Measurements from ENCODE around the gene SHMT1.
"Not testable (repeated sequence)": the region's sequence is repeated elsewhere in the genome, so short reads cannot be mapped to it uniquely, and the experiment has no call there.

The SHMT1 gene

DNA sequence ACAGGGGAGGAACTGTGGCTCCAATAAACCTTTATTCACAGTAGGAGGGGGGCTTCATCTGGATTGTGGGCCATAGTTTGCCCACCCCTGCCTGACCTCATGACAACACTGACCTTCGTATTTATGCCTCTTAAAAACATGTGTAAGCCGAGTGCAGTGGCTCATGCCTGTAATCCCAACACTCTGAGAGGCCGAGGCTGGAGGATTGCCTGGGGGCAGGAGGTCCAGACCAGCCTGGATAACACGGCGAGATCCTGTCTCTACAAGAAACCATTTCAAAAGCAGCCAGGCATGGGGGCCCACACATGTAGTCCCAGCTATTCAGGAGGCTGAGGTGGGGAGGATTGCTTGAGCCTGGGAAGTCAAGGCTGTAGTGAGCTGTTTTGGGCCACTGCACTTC is 24.2 kb upstream of the SHMT1 start:
- H3K27ac ChIP-seq (ENCODE audit: low read length); H3K4me1 ChIP-seq (ENCODE audit: insufficient read depth, low read length); H3K27me3 ChIP-seq (ENCODE audit: insufficient read depth, low read length); H3K36me3 ChIP-seq (ENCODE audit: insufficient read depth, low read depth, low read length); H3K4me3 ChIP-seq (ENCODE audit: low read length); H3K9me3 ChIP-seq (ENCODE audit: insufficient read depth, low read depth, low read length); H3K9ac ChIP-seq (ENCODE audit: low read depth, low read length): not testable (repeated sequence)

DNA sequence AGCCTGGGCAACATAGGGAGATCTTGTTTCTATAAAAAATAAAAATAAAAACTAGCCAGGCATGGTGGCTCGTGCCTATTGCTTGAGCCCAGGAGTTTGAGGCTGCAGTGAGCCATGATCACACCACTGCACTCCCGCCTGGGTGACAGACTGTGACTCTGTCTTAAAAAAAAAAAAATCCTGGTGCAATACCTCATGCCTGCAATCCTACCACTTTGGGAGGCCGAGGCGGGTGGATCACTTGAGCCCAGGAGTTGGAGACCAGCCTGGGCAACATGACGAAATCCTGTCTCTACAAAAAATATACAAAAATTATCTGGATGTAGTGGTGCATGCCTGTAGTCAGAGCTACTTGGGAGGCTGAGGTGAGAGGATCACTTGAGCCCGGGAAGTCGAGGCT is 20.9 kb upstream of the SHMT1 start:
- H3K36me3 ChIP-seq (ENCODE audit: insufficient read depth, low read depth, low read length); H3K4me3 ChIP-seq (ENCODE audit: low read length); H3K27ac ChIP-seq (ENCODE audit: low read length); H3K9ac ChIP-seq (ENCODE audit: low read depth, low read length); H3K27me3 ChIP-seq (ENCODE audit: insufficient read depth, low read length); H3K4me1 ChIP-seq (ENCODE audit: insufficient read depth, low read length); H3K9me3 ChIP-seq (ENCODE audit: insufficient read depth, low read depth, low read length): not testable (repeated sequence)

DNA sequence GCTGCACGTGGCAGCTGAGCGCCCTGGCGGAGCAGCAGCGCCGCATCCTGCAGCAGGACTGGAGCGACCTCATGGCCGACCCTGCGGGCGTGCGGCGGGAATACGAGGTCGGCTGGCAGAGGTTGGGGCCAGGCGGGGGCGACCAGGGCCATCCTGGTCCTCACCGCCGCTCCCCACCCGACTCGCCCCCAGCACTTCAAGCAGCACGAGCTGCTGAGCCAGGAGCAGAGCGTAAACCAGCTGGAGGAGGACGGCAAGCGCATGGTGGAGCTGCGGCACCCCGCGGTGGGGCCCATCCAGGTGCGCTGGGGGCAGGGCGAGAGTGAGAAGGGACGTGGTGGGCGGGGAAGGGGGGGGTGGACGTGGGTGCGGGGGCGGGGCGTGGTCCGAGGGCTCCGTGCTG is 19.7 kb upstream of the SHMT1 start:
- H3K4me1 ChIP-seq (ENCODE audit: insufficient read depth, low read length); H3K27ac ChIP-seq (ENCODE audit: low read length); H3K9me3 ChIP-seq (ENCODE audit: insufficient read depth, low read depth, low read length); H3K27me3 ChIP-seq (ENCODE audit: insufficient read depth, low read length); H3K9ac ChIP-seq (ENCODE audit: low read depth, low read length); H3K4me3 ChIP-seq (ENCODE audit: low read length); H3K36me3 ChIP-seq (ENCODE audit: insufficient read depth, low read depth, low read length): not testable (repeated sequence)

DNA sequence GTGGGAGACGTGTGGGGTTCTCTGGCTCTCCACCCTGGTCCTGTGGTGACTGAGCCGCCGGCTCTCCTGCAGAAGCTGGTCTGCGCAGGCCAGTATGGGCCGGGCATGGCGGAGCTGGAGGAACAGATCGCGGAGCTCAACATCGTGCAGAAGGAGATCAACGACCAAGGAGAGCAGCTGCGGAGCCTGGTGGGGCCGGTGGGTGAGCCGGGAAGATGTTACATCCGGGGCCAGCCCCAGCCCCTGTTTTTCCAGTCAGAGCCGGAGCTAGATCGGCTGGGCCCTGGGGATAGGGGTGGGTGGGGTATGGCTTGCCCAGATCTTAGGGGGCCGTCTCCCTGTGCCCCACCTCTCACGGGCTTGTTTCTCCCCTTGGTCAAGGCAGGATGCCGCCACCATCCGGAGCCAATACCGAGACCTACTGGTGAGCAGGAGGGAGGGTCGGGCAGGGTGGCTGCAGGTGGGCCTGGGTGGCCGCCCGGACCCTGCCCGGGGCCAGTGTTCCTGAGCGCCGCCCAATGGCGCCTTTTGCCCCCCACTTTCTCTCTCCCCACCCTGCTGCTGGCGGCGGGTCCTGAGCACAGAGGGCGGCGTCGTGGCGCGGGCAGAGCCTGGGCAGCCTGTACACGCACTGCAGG is 19.2 kb upstream of the SHMT1 start:
- Histone ChIP-seq H3K4me1 (ENCODE audit: insufficient read depth, low read length) (no peaks in the 10 kb centered on the region; the same call in 1 of the 2 replicates), H3K27ac (ENCODE audit: low read length) (no peak overlapping the region), H3K36me3 (ENCODE audit: insufficient read depth, low read depth, low read length) (no peaks in the 10 kb centered on the region), H3K4me3 (ENCODE audit: low read length) (no peak overlapping the region), H3K9me3 (ENCODE audit: insufficient read depth, low read depth, low read length) (no peaks in the 10 kb centered on the region), H3K27me3 (ENCODE audit: insufficient read depth, low read length) (no peaks in the 10 kb centered on the region), H3K9ac (ENCODE audit: low read depth, low read length) (no peak overlapping the region)

DNA sequence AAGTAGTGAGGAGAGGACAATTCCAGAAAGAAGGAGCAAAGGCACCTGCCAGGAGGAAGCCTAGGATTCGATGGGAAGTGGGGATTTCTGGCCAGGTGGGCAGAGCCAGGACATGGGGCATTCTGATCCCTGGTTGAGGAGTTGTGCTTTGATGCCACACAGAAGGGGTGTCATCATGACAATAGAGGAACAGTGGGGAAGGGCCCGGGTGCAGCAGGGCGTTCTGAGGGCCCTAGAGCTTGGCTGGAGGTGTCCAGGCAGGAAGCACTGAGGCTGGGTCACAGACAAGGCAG is 18.5 kb upstream of the SHMT1 start:
- no peaks in the 10 kb centered on the region; the same call in 1 of the 2 replicates for H3K4me1 ChIP-seq (ENCODE audit: insufficient read depth, low read length)
- no peak overlapping the region for H3K9ac ChIP-seq (ENCODE audit: low read depth, low read length)
- H3K36me3 ChIP-seq (ENCODE audit: insufficient read depth, low read depth, low read length): no peaks in the 10 kb centered on the region
- no peak overlapping the region for H3K4me3 ChIP-seq (ENCODE audit: low read length)
- no peaks in the 10 kb centered on the region for H3K9me3 ChIP-seq (ENCODE audit: insufficient read depth, low read depth, low read length)
- no peaks in the 10 kb centered on the region for H3K27me3 ChIP-seq (ENCODE audit: insufficient read depth, low read length)
- no peak overlapping the region for H3K27ac ChIP-seq (ENCODE audit: low read length)

DNA sequence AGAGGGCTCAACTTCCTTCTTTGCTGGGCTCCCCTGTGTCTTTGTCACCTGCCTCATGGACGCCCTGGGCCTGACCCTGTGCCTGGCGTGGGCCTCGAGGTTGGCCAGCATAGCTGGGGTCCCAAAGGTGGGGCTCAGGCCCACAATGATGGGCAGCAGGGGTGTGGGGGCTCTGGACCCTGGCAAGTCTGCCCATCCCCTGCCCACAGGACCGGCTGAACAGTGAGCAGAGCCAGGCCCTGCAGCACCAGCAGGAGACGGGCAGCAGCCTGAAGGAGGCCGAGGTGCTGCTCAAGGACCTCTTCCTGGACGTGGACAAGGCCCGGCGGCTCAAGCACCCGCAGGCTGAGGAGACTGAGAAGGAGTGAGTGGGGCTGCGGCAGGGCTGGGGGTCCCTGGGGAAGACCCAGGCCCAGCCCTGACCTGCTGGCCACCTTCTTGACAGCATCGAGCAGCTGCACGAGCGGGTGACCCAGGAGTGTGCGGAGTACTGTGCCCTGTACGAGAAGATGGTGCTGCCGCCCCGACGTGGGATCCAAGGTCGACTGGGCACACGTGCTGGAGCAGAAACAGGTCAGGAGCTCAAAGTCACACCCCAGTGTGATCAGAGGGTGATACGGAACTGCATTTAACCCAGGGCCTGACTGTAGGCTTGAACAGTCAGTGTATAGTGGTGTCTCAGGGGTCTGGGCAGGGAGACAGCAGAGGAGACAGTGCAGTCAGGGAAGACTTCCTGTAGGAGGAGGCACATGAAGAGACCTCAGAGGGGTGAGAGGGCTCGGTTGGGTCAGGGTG is 18.0 kb upstream of the SHMT1 start:
- Histone ChIP-seq H3K4me3 (ENCODE audit: low read length) (no peak overlapping the region), H3K27ac (ENCODE audit: low read length) (no peak overlapping the region), H3K27me3 (ENCODE audit: insufficient read depth, low read length) (no peaks in the 10 kb centered on the region), H3K9ac (ENCODE audit: low read depth, low read length) (no peak overlapping the region), H3K4me1 (ENCODE audit: insufficient read depth, low read length) (no peaks in the 10 kb centered on the region; the same call in 1 of the 2 replicates), H3K9me3 (ENCODE audit: insufficient read depth, low read depth, low read length) (no peaks in the 10 kb centered on the region), H3K36me3 (ENCODE audit: insufficient read depth, low read depth, low read length) (no peaks in the 10 kb centered on the region)

DNA sequence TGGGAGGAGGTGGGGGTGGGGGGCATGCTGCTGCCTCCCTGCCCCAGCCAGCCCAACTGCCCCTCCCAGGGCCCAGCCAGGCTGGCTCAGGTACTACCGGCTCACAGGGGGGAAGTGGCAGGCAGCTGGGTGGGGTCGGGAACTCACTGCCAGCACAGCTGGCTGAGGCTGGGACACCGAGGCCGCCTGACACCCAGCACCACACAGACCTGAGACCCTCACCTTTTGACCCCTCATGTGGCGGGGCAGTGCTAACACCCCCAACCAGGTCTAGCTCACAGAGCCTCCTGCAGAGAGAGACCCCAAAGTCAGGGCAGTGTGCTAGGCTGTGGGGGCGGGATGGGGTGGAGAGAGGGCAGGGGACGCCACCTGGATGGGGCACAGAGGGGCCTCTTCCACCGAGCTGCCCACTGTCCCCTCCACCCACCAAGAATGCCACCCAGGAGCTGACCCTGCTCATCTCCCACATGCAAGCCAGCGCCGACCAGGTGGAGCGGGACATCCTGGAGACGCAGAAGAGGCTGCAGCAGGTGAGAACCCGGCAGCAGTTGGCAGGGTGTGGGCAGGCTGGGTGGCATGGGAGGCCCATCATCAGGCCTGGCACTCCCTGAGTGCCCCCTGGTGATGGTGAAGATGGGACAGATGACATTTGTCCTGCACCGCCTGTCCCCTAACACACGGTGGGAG is 17.3 kb upstream of the SHMT1 start:
- H3K27me3 ChIP-seq (ENCODE audit: insufficient read depth, low read length): no peaks in the 10 kb centered on the region
- no peaks in the 10 kb centered on the region for H3K9me3 ChIP-seq (ENCODE audit: insufficient read depth, low read depth, low read length)
- no peak overlapping the region for H3K27ac ChIP-seq (ENCODE audit: low read length)
- H3K36me3 ChIP-seq (ENCODE audit: insufficient read depth, low read depth, low read length): no peaks in the 10 kb centered on the region
- H3K9ac ChIP-seq (ENCODE audit: low read depth, low read length): no peak overlapping the region
- no peak overlapping the region for H3K4me3 ChIP-seq (ENCODE audit: low read length)
- H3K4me1 ChIP-seq (ENCODE audit: insufficient read depth, low read length): no peaks in the 10 kb centered on the region; the same call in 1 of the 2 replicates

DNA sequence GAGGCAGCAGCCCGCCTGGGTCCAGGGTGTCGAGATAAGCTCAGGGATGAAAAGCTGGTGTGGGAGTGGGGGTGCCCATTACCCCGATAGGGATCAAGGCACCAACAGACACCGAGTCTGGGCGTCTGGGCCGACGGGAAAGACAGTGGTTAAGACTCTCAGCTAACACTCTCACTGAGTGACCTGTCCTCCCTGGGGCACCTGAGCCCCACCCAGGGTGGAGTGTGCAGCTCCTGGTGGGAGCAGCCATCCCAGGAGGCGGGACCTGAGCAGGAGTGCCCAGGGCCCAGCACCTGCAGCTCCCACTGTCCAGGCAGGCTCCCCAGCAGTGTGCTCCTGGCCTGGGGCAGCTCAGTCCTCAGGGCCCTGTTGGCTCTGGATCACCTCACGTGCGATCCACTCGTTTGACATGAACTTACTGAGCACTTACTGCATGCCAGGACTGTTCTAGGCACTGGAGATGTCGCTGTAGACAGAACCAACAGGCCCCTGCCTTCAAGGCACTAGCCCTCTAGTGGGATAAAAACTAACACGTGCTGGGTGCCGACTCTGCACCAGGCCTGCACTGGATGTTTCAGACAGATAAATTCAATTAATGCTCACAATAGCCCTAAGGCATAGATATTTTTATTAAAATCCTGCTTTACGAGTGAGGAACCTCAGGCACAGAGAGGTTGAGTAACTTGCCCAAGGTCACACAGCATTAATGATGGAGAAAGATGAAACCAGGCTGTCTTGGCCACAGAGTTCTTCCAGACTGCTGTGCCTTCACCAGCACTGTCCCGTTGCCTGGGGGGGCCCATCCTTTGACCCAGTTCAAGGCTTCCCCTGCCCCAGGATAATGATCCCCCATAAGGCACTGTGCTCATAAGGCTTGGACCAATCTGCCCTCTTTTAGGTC is 16.1 kb upstream of the SHMT1 start:
- no peak overlapping the region for H3K27ac ChIP-seq (ENCODE audit: low read length)

DNA sequence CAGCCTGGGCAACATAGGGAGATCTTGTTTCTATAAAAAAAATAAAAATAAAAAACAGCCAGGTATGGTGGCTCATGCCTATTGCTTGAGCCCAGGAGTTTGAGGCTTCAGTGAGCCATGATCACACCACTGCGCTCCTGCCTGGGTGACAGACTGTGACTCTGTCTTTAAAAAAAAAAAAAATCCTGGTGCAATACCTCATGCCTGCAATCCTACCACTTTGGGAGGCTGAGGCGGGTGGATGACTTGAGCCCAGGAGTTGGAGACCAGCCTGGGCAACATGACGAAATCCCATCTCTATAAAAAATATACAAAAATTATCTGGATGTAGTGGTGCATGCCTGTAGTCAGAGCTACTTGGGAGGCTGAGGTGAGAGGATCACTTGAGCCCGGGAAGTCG is 15.3 kb upstream of the SHMT1 start:
- H3K9ac ChIP-seq (ENCODE audit: low read depth, low read length); H3K4me1 ChIP-seq (ENCODE audit: insufficient read depth, low read length); H3K27ac ChIP-seq (ENCODE audit: low read length); H3K36me3 ChIP-seq (ENCODE audit: insufficient read depth, low read depth, low read length); H3K9me3 ChIP-seq (ENCODE audit: insufficient read depth, low read depth, low read length); H3K4me3 ChIP-seq (ENCODE audit: low read length); H3K27me3 ChIP-seq (ENCODE audit: insufficient read depth, low read length): not testable (repeated sequence)

More for the DNA sequence above, 16.1 kb upstream of the SHMT1 start:
- Histone ChIP-seq H3K9me3 (ENCODE audit: insufficient read depth, low read depth, low read length) (0 out of 2 replicates have a peak, but pooled peaks cover 4% of the 10 kb centered on the region), H3K9ac (ENCODE audit: low read depth, low read length) (no peak overlapping the region), H3K4me3 (ENCODE audit: low read length) (no peak overlapping the region), H3K27me3 (ENCODE audit: insufficient read depth, low read length) (no peaks in the 10 kb centered on the region), H3K4me1 (ENCODE audit: insufficient read depth, low read length) (no peaks in the 10 kb centered on the region; the same call in 1 of the 2 replicates), H3K36me3 (ENCODE audit: insufficient read depth, low read depth, low read length) (no peaks in the 10 kb centered on the region)

DNA sequence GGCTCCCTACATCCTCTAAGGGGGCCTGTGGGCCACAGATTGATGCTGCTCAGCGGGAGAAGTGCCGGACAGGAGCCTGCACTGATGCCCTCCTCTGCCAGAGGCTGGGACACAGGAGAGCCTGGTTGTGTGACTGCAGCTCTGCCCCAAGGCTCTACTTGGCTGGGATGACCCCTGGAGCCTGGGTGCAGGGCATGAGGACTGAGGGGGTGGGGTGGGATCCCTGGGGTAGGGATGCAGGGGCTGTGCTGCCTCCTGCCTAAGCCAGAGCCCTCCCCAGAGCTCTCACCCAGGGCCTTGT is 14.8 kb upstream of the SHMT1 start:
- no peaks in the 10 kb centered on the region for H3K27me3 ChIP-seq (ENCODE audit: insufficient read depth, low read length)

DNA sequence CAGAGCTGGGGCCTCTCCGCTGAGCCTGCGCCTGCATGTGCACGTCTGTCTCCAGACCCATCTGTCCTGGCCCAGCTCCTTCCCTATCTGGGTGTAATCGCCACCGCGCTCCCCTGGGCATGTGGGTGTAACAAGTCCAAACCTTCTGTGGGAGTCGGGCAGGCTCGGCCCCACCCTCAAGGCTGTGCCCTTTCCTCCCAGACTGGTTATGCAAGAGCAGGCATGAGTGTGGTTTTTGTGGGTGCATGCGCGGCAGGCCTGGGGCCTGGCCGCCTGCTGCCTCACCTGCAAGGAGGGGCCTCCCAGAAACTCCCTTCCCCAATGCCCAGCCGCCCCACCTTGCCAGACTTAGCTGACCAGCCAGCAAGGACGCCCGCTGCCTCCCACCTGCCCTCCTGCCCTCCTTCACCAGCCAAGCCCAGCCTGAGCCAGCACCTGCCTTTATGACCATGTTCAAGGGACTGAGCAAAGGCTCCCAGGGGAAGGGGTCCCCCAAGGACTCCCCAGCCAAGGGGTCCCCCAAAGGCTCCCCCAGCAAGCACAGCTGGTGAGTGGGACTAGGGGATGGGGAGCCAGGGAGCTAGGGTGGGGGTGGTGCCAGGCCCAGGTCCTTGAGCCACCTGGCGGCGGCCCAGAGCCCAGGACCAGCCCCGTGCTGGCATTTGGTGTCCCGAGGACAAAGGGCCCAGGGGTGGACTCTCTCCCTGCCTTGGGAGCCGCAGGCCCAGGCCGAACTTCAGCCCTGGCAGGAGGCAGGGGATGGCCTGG is 14.3 kb upstream of the SHMT1 start, which contains the start of gene EVPLL:
Gene EVPLL (plus strand): TSS at position 342 of the 768 bp plus-strand sequence. CDS start 3,160 bp downstream, outside the sequence.
- no peak within 1 kb of the TSS for H3K27ac ChIP-seq (ENCODE audit: low read length)

More for the DNA sequence above, 14.8 kb upstream of the SHMT1 start:
- Histone ChIP-seq H3K27ac (ENCODE audit: low read length) (no peak overlapping the region), H3K4me3 (ENCODE audit: low read length) (no peak overlapping the region), H3K9ac (ENCODE audit: low read depth, low read length) (no peak overlapping the region), H3K4me1 (ENCODE audit: insufficient read depth, low read length) (no peaks in the 10 kb centered on the region; the same call in 1 of the 2 replicates), H3K9me3 (ENCODE audit: insufficient read depth, low read depth, low read length) (0 out of 2 replicates have a peak, but pooled peaks cover 4% of the 10 kb centered on the region), H3K36me3 (ENCODE audit: insufficient read depth, low read depth, low read length) (no peaks in the 10 kb centered on the region)

More for the DNA sequence above, 14.3 kb upstream of the SHMT1 start, which contains the start of gene EVPLL:
- Histone ChIP-seq H3K9ac (ENCODE audit: low read depth, low read length) (no peak within 1 kb of the TSS), H3K4me1 (ENCODE audit: insufficient read depth, low read length) (no peaks in the 10 kb centered on the region; the same call in 1 of the 2 replicates), H3K9me3 (ENCODE audit: insufficient read depth, low read depth, low read length) (0 out of 2 replicates have a peak, but pooled peaks cover 4% of the 10 kb centered on the region), H3K4me3 (ENCODE audit: low read length) (no peak within 1 kb of the TSS), H3K36me3 (ENCODE audit: insufficient read depth, low read depth, low read length) (no peaks in the 10 kb centered on the region), H3K27me3 (ENCODE audit: insufficient read depth, low read length) (no peaks in the 10 kb centered on the region)

Measured in iPS-20b (cell line).